PC-9 (cell line): ENCODE results near the gene LTBP3. TPM values are rescaled to one million over a fixed set of nuclear protein-coding genes. Genes with fewer than 3 reads are reported as not detected.

Experiments
- BruUV-seq: library from RNA; stranded (reverse); fragments of 400-500 nt; replicated peaks from 2 replicates; lab custom pipeline; 2021; lab: Mats Ljungman, UMichigan
- CTCF ChIA-PET: fragments of 300-600 bp; sonication (Branson Sonifier 250); formaldehyde crosslinking; loops from one replicate; lab custom pipeline; 2022; ENCODE audit warnings: antibody characterized with exemption; lab: Charles Lee
- POLR2A ChIA-PET: fragments of 300-600 bp; sonication (Branson Sonifier 250); formaldehyde crosslinking; loops from one replicate; lab custom pipeline; 2022; ENCODE audit warnings: antibody characterized with exemption; ENCODE audit not compliant: unreplicated experiment; lab: Charles Lee
- DNase-seq, 2 experiments: peaks; one replicate each; pipeline versions ENCODE4 v3.0.0 to v3.0.0-alpha.2; 2015 to 2022; ENCODE audit warnings: mixed read lengths in 1 of 2
- H2AFZ ChIP-seq: fragments of 200-600 bp; sonication (generic); 2 replicates; pipeline ENCODE4 v1.8.1; 2017; ENCODE audit warnings: antibody characterized with exemption
- H3F3A ChIP-seq: fragments of 200-600 bp; sonication (generic); 2 replicates; pipeline ENCODE4 v1.8.1; 2017; ENCODE audit warnings: antibody characterized with exemption, mild to moderate bottlenecking, low read depth; ENCODE audit not compliant: insufficient read depth
- H3K27ac ChIP-seq: fragments of 200-600 bp; sonication (generic); 2 replicates; pipeline ENCODE4 v1.6.1; 2016; ENCODE audit warnings: mixed run types
- H3K27me3 ChIP-seq: fragments of 200-600 bp; sonication (generic); 2 replicates; pipeline ENCODE4 v1.6.1; 2016; ENCODE audit warnings: low read depth, mixed run types; ENCODE audit not compliant: insufficient read depth
- H3K36me3 ChIP-seq: fragments of 200-600 bp; sonication (generic); 2 replicates; pipeline ENCODE4 v1.6.1; 2016; ENCODE audit warnings: low read depth, mixed run types
- H3K4me1 ChIP-seq: fragments of 200-600 bp; sonication (generic); replicated peaks from 2 replicates; pipeline ENCODE4 v1.6.1; 2016; ENCODE audit warnings: mixed run types; ENCODE audit not compliant: insufficient read depth
- H3K4me2 ChIP-seq: fragments of 200-600 bp; sonication (generic); 2 replicates; pipeline ENCODE4 v1.6.1; 2017; ENCODE audit warnings: mixed run types
- H3K4me3 ChIP-seq: fragments of 200-600 bp; sonication (generic); 2 replicates; pipeline ENCODE4 v1.6.1; 2016; ENCODE audit warnings: mixed run types
- H3K79me2 ChIP-seq: fragments of 200-600 bp; sonication (generic); 2 replicates; pipeline ENCODE4 v1.6.1; 2017; ENCODE audit warnings: low read depth, mixed run types
- H3K9me2 ChIP-seq: fragments of 200-600 bp; sonication (generic); 2 replicates; pipeline ENCODE4 v1.8.1; 2017; ENCODE audit warnings: mild to moderate bottlenecking; ENCODE audit not compliant: insufficient read depth
- H3K9me3 ChIP-seq: fragments of 200-600 bp; sonication (generic); 2 replicates; pipeline ENCODE4 v1.8.1; 2016; ENCODE audit warnings: low read depth; ENCODE audit not compliant: insufficient read depth
- H4K20me1 ChIP-seq: fragments of 200-600 bp; sonication (generic); 2 replicates; pipeline ENCODE4 v1.8.1; 2017; ENCODE audit not compliant: insufficient read depth
- CTCF ChIP-seq: fragments of 200-600 bp; sonication (generic); conservative IDR thresholded peaks from 2 replicates; pipeline ENCODE4 v1.6.1; 2017; ENCODE audit warnings: mixed run types, antibody characterized with exemption, mild to moderate bottlenecking, moderate library complexity
- EZH2 ChIP-seq: fragments of 200-600 bp; sonication (generic); IDR thresholded peaks from 2 replicates; pipeline ENCODE4 v1.8.0; 2017; ENCODE audit warnings: antibody characterized with exemption, low read depth
- intact Hi-C: fragments of 100-400 bp; cut with micrococcal nuclease; formaldehyde crosslinking; loops from one replicate; pipeline ENCODE4 v1.10.0; 2022; ENCODE audit not compliant: unreplicated experiment
- total RNA-seq: library from RNA; stranded (reverse); gene quantifications from 2 replicates; pipeline ENCODE4 v1.2.3, GENCODE V29; 2021

The LTBP3 gene
- total RNA-seq, 1 experiment from 2014 or later, result 455 TPM

GRCh38 chr11:65578134-65578533 lies 20.0 kb upstream of the LTBP3 start:
- Histone ChIP-seq H3K4me2 (peak overlapping the region; percentile 98), H3K9me3 (no peaks in the 10 kb centered on the region), H3K79me2 (peaks cover 29% of the 10 kb centered on the region), H3K4me3 (no peak overlapping the region), H3K27ac (no peak overlapping the region), H2AFZ (no peak overlapping the region), H3K36me3 (no peaks in the 10 kb centered on the region; the same call in 1 of the 2 replicates), H3K27me3 (no peaks in the 10 kb centered on the region), H3F3A (peaks cover 45% of the 10 kb centered on the region), H3K9me2 (no peaks in the 10 kb centered on the region), H4K20me1 (peaks cover 7% of the 10 kb centered on the region; the same call in 1 of the 2 replicates), H3K4me1 (peaks cover 40% of the 10 kb centered on the region)
- no TSS peak for BruUV-seq
- ChIA-PET POLR2A (interaction anchor here (0.7 kb wide), 1 partner anchor 37 kb away, joined by 3 read pairs; the partner anchor contains the start of gene PCNX3), CTCF (interaction anchor here (0.6 kb wide), 1 partner anchor 76 kb away, joined by 8 read pairs; no protein-coding TSS in a partner anchor)
- no peak for TF ChIP-seq CTCF
- TF ChIP-seq EZH2, result no peak
- intact Hi-C loops, result no loop called here
- no peak for DNase-seq

GRCh38 chr11:65577756-65578109 lies 19.6 kb upstream of the LTBP3 start:
- Histone ChIP-seq H3K9me3 (no peaks in the 10 kb centered on the region), H3K4me2 (peak overlapping the region; percentile 98), H3K9me2 (no peaks in the 10 kb centered on the region), H3K27me3 (no peaks in the 10 kb centered on the region), H3K27ac (peak overlapping the region; percentile 28), H3K4me1 (peaks cover 43% of the 10 kb centered on the region), H3K79me2 (peaks cover 33% of the 10 kb centered on the region), H3K4me3 (peak overlapping the region; percentile 81; the same call in 1 of the 2 replicates), H2AFZ (no peak overlapping the region), H3K36me3 (no peaks in the 10 kb centered on the region; the same call in 1 of the 2 replicates), H3F3A (peaks cover 43% of the 10 kb centered on the region), H4K20me1 (peaks cover 7% of the 10 kb centered on the region; the same call in 1 of the 2 replicates)
- ChIA-PET CTCF (interaction anchor here (0.5 to 0.6 kb wide), 2 partner anchors 77 to 98 kb away, joined by 5 to 8 read pairs; no protein-coding TSS in a partner anchor), POLR2A (interaction anchor here (0.5 to 0.9 kb wide), 7 partner anchors 35 to 725 kb away, joined by 3 to 16 read pairs (median 5); partner anchors contain the start of gene PCNX3)
- TF ChIP-seq CTCF (no peak), EZH2 (no peak)
- intact Hi-C loops, result loop anchor here (1.0 kb wide), 1 partner anchor 38 kb away; the partner anchor contains the start of gene PCNX3
- no peak for DNase-seq
- no TSS peak for BruUV-seq

- Histone ChIP-seq H2AFZ (no peak overlapping the region), H3K27ac (peak overlapping the region; percentile 52), H3K9me3 (no peaks in the 10 kb centered on the region), H4K20me1 (peaks cover 7% of the 10 kb centered on the region; the same call in 1 of the 2 replicates), H3F3A (peaks cover 41% of the 10 kb centered on the region), H3K36me3 (no peaks in the 10 kb centered on the region; the same call in 1 of the 2 replicates), H3K4me3 (peak overlapping the region; percentile 81), H3K9me2 (no peaks in the 10 kb centered on the region), H3K27me3 (no peaks in the 10 kb centered on the region), H3K79me2 (peaks cover 33% of the 10 kb centered on the region), H3K4me1 (peaks cover 43% of the 10 kb centered on the region), H3K4me2 (peak overlapping the region; percentile 98)
- intact Hi-C loops, result loop anchor here (1.0 kb wide), 1 partner anchor 38 kb away; the partner anchor contains the start of gene PCNX3
- no TSS peak for BruUV-seq
- POLR2A ChIA-PET, result interaction anchor here (0.5 to 0.9 kb wide), 11 partner anchors 17 to 724 kb away, joined by 3 to 16 read pairs (median 5); partner anchors contain the start of genes NEAT1 and PCNX3
- TF ChIP-seq EZH2, result no peak
- TF ChIP-seq CTCF, result no peak
- CTCF ChIA-PET, result interaction anchor here (0.5 to 0.9 kb wide), 4 partner anchors 11 to 97 kb away, joined by 3 to 5 read pairs (median 3); partner anchors contain the start of gene KCNK7
- DNase-seq, result peak; percentile 87 to 90
These were observed 19.0 kb upstream of the LTBP3 start for GRCh38 chr11:65576867-65577755.
